SK-N-SH (cell line): ENCODE results near the gene IRF1.
"Not testable (repeated sequence)": the region's sequence is repeated elsewhere in the genome, so short reads cannot be mapped to it uniquely, and the experiment has no call there.

Experiments used
- CHD2 ChIP-seq: fragments of 150-350 bp; IDR thresholded peaks from 2 replicates; pipeline ENCODE4 v1.6.1; 2018; ENCODE audit warnings: low read length; ENCODE audit not compliant: partially characterized antibody
- ELF1 ChIP-seq: IDR thresholded peaks from 2 replicates; pipeline ENCODE4 v1.4.0; 2012
- JUND ChIP-seq: IDR thresholded peaks from 2 replicates; pipeline ENCODE4 v1.4.0; 2012
- MXI1 ChIP-seq: IDR thresholded peaks from 2 replicates; pipeline ENCODE4 v1.6.1; 2012; ENCODE audit warnings: mild to moderate bottlenecking, low read depth, low read length, improper control_type of control experiment
- RAD21 ChIP-seq: IDR thresholded peaks from 2 replicates; pipeline ENCODE4 v1.6.1; 2012; ENCODE audit warnings: mild to moderate bottlenecking, low read length
- REST ChIP-seq: IDR thresholded peaks from 2 replicates; pipeline ENCODE4 v1.6.1; 2012; ENCODE audit warnings: mild to moderate bottlenecking, low read depth, low read length, moderate library complexity
- TAF1 ChIP-seq: IDR thresholded peaks from 2 replicates; pipeline ENCODE4 v1.6.1; 2012; ENCODE audit warnings: low read depth, mild to moderate bottlenecking, low read length, moderate library complexity, borderline replicate concordance
- USF1 ChIP-seq: IDR thresholded peaks from 2 replicates; pipeline ENCODE4 v1.4.0; 2012; ENCODE audit warnings: low read depth, borderline replicate concordance

GRCh38 chr5:132484876-132485640, 5.5 kb downstream of the IRF1 start:
- TF ChIP-seq CHD2, RAD21, MXI1, REST, TAF1, JUND, USF1, ELF1: not testable (repeated sequence)
